T-helper 1 cell treated with Interleukin-12 subunit alpha and Interleukin-12 subunit beta and Interleukin-4 antibody, amounts not matched to agents 30 μg/mL and 1 μg/mL, for 36 hours (primary cell): Measurements from ENCODE around the gene LRFN3.
"Not testable (repeated sequence)": the region's sequence is repeated elsewhere in the genome, so short reads cannot be mapped to it uniquely, and the experiment has no call there.

ENCODE experiments used
- H3K27ac Mint-ChIP-seq: one replicate; pipeline ENCODE4 v1.8.0; 2021; ENCODE audit warnings: mild to moderate bottlenecking, mixed read lengths
- H3K27me3 Mint-ChIP-seq: one replicate; pipeline ENCODE4 v1.8.0; 2021; ENCODE audit warnings: low read depth, mixed read lengths
- H3K36me3 Mint-ChIP-seq: one replicate; pipeline ENCODE4 v1.8.0; 2021; ENCODE audit warnings: low read depth, mixed read lengths
- H3K4me1 Mint-ChIP-seq: one replicate; pipeline ENCODE4 v1.8.0; 2021; ENCODE audit warnings: low read depth, mixed read lengths
- H3K4me3 Mint-ChIP-seq: one replicate; pipeline ENCODE4 v1.8.0; 2021; ENCODE audit warnings: mild to moderate bottlenecking, moderate library complexity, mixed read lengths
- H3K9me3 Mint-ChIP-seq: one replicate; pipeline ENCODE4 v1.8.0; 2021; ENCODE audit warnings: mixed read lengths

The LRFN3 gene

GRCh38 chr19:35935911-35936737 is at the start of gene LRFN3:
Gene LRFN3 (plus strand): TSS chr19:35936374. CDS start chr19:35939426, 3,052 bp downstream.
- H3K27ac Mint-ChIP-seq: peak within 1 kb of the TSS; percentile 77
- H3K36me3 Mint-ChIP-seq: peaks cover 6% of the 10 kb centered on the region
- peak within 1 kb of the TSS; percentile 99 for H3K4me3 Mint-ChIP-seq

DNA sequence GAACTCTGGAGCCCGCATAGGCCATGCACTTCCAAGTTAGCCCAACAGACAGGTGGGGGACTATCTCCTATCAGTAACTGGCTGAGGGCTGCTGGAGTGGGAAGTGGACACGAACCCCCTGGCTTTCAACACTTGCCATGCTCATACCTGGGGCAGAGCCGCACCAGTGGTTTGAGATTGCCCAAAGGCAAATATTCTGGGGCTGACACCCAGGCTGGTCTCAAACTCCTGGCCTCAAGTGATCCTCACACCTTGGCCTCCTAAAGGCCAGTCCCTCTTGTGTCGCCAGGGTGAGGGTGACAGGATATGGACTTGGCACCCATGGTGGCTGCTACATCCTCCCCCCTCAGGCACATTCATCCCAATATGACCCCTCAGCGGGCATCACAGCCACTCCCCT is 49.0 kb upstream of the LRFN3 start:
- Mint-ChIP-seq H3K27ac (no peak overlapping the region), H3K4me1 (peaks cover 6% of the 10 kb centered on the region), H3K4me3 (no peak overlapping the region), H3K36me3 (peaks cover 36% of the 10 kb centered on the region), H3K9me3 (no peaks in the 10 kb centered on the region), H3K27me3 (no peaks in the 10 kb centered on the region)

More at GRCh38 chr19:35935911-35936737, at the start of gene LRFN3:
- Mint-ChIP-seq H3K4me1 (peaks cover 30% of the 10 kb centered on the region), H3K9me3 (no peaks in the 10 kb centered on the region), H3K27me3 (no peaks in the 10 kb centered on the region)

- Mint-ChIP-seq H3K27me3 (no peaks in the 10 kb centered on the region), H3K36me3 (peaks cover 45% of the 10 kb centered on the region), H3K9me3 (no peaks in the 10 kb centered on the region), H3K27ac (no peak overlapping the region), H3K4me3 (no peak overlapping the region), H3K4me1 (peaks cover 3% of the 10 kb centered on the region)
These were observed 47.8 kb upstream of the LRFN3 start for GRCh38 chr19:35888398-35888797.

DNA sequence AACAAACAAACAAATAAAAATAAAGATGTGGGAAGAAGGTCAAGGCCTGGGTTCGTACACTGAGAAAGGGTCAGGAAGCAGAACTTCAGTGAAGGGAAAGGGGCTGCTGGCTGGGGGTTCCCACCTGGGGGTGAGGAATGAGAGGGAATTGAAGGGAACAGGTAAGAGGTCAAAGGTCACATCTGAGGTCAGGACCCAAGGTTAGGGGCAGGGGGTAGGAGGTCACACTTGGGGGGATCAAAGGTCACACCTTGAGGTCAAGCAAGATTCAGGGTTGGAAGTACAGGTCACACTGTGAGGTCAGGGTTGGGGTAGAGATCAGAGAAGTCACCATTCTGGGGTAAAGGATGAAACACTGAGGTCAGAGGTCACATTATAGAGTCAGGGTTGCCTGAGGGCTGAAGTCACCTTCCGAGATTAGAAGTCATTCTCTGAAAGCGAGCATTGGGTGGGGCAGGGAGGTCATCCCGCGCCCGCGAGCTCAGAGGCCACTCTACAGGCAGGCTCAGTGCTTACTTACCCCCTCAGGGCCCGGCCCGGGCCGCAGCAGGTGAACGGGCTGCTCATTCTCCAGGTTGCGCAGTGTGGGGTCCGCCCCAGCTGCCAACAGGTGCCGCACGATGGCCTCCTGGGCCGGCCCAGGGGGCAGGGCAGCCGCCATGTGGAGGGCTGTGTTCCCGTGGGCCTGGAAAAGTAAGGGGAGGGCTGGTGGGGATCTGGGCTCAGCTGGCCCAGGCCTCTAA is 46.6 kb upstream of the LRFN3 start:
- peaks cover 47% of the 10 kb centered on the region for H3K36me3 Mint-ChIP-seq
- H3K4me1 Mint-ChIP-seq: peaks cover 3% of the 10 kb centered on the region
- H3K27me3 Mint-ChIP-seq: no peaks in the 10 kb centered on the region
- H3K9me3 Mint-ChIP-seq: no peaks in the 10 kb centered on the region
- H3K4me3 Mint-ChIP-seq: no peak overlapping the region
- no peak overlapping the region for H3K27ac Mint-ChIP-seq

DNA sequence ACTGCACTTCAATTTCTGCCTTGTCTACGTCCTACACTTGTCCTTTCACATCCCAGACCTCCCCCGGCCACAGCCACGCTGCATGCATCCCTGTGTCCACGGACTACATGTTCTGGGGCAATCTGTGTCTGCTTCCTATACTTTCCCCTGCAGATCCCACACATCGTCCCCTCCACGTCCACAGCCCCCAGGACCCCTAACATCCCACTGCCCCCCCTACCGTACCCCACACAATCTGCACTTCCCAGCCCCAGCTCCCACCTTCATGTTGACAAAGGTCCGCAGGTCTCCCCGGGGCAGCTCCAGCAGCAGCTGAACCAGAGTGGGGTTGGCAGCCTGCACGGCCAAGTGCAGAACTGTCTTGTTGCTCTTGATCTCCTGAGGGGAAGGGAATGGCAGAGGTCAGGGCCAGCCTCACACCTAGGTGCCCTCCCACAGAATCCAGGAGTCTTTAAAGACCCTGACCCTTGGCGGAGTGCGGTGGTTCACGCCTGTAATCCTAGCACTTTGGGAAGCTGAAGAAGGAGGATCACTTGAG is 46.0 kb upstream of the LRFN3 start:
- peaks cover 49% of the 10 kb centered on the region for H3K36me3 Mint-ChIP-seq
- peaks cover 3% of the 10 kb centered on the region for H3K4me1 Mint-ChIP-seq
- no peaks in the 10 kb centered on the region for H3K9me3 Mint-ChIP-seq
- H3K4me3 Mint-ChIP-seq: no peak overlapping the region
- no peaks in the 10 kb centered on the region for H3K27me3 Mint-ChIP-seq
- no peak overlapping the region for H3K27ac Mint-ChIP-seq

DNA sequence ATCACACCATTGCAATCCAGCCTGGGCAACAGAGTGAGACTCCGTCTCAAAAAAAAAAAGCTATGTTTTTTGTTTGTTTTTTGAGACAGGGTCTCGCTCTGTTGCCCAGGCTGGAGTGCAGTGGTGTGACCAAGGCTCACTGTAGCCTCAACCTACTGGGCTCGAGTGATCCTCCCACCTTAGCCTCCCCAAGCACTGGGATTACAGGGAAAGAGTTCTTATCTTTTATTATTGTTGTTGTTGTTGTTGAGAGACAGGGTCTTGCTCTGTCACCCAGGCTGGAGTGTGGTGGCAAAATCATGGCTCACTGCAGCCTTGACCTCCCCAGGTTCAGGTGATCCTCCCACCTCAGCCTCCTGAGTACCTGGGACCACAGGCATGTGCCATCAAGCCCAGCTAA is 44.4 kb upstream of the LRFN3 start:
- not testable (repeated sequence) for H3K27ac Mint-ChIP-seq, H3K4me3 Mint-ChIP-seq, H3K9me3 Mint-ChIP-seq, H3K27me3 Mint-ChIP-seq, H3K4me1 Mint-ChIP-seq
- H3K36me3 Mint-ChIP-seq: peaks cover 50% of the 10 kb centered on the region

DNA sequence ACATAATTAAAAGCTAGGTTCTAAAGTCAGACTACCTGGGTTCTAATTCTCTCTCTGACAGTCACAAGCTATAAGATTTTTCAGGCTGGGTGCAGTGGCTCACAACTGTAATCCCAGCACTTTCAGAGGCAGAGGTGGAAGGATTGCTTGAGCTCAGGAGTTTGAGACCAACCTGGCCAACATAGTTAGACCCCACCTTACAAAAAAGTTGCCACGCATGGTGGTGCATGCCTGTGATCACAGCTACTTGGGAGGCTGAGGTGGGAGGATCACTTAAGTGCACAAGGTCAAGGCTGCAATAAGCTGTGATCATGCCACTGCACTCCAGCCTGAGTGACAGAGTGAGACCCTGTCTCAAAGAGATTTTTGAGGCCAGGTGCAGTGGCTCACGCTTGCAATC is 41.8 kb upstream of the LRFN3 start:
- H3K4me1 Mint-ChIP-seq: peaks cover 10% of the 10 kb centered on the region
- peaks cover 43% of the 10 kb centered on the region for H3K36me3 Mint-ChIP-seq
- H3K27ac Mint-ChIP-seq: no peak overlapping the region
- no peak overlapping the region for H3K4me3 Mint-ChIP-seq
- H3K27me3 Mint-ChIP-seq: no peaks in the 10 kb centered on the region
- H3K9me3 Mint-ChIP-seq: no peaks in the 10 kb centered on the region

- peak overlapping the region; percentile 45 for H3K27ac Mint-ChIP-seq
These were observed 40.1 kb upstream of the LRFN3 start for GRCh38 chr19:35895911-35896642.

DNA sequence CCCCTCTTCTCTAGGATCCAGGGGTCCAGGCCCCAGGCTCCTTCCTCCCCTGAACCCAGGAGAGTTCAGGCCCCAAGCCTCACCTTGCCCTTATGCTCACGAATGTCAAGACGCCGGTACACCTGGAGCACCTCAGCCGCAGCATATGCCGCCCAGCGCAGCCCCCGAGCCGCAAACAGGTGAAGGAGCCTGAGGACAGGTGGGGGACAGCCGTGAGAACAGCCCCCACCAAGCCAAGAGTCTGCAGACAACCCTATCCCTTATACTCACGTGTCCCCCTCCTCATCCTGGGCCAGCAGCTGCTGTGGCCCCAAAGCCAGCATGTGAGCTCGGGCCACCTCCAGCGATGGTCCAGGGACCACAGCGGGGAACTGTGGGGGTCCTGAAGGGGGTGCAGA is 39.5 kb upstream of the LRFN3 start:
- H3K4me3 Mint-ChIP-seq: peak overlapping the region; percentile 31

More at GRCh38 chr19:35895911-35896642, 40.1 kb upstream of the LRFN3 start:
- Mint-ChIP-seq H3K9me3 (no peaks in the 10 kb centered on the region), H3K4me1 (peaks cover 13% of the 10 kb centered on the region), H3K27me3 (no peaks in the 10 kb centered on the region), H3K36me3 (peaks cover 31% of the 10 kb centered on the region), H3K4me3 (peak overlapping the region; percentile 62)

DNA sequence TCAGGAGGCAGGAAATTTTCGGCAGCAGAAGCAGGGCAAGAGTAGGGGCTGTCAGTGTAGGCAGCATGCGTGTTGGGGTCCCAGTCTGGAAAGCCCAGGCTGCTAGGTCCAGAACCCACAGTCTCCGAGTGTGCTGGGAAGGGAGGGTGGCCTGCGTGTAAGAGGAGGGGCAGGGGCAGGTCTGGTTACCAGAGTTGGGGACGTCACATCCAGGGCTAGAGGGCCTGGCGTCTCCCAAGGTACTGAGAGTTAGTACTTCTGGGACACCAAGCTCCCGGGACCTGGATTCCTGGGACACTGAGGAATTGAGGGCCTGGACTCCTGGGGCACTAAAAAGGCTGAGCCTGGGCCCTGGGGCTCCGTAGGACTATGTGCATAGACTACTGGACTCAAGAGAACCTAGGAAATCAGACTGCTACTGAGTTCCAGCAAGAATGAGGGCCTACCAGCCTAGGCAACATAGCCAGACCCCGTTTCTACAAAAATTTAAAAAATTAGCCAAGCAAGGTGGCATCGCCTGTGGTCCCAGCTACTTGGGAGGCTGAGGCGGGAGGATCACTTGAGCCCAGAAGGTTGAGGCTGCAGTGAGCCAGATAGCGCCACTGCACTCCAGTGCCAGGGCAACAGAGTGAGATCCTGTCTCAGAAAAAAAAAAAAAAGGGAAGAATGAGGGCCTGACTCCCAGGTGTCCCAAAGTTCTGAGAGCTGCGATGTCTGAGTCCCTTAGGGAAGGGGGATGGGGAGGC is 38.3 kb upstream of the LRFN3 start:
- Mint-ChIP-seq H3K36me3 (peaks cover 25% of the 10 kb centered on the region), H3K27ac (peak overlapping the region; percentile 52), H3K9me3 (no peaks in the 10 kb centered on the region), H3K4me1 (peaks cover 26% of the 10 kb centered on the region), H3K4me3 (peak overlapping the region; percentile 96), H3K27me3 (no peaks in the 10 kb centered on the region)

More for the DNA sequence above, 39.5 kb upstream of the LRFN3 start:
- Mint-ChIP-seq H3K4me1 (peaks cover 15% of the 10 kb centered on the region), H3K36me3 (peaks cover 30% of the 10 kb centered on the region), H3K27me3 (no peaks in the 10 kb centered on the region), H3K27ac (no peak overlapping the region), H3K9me3 (no peaks in the 10 kb centered on the region)

DNA sequence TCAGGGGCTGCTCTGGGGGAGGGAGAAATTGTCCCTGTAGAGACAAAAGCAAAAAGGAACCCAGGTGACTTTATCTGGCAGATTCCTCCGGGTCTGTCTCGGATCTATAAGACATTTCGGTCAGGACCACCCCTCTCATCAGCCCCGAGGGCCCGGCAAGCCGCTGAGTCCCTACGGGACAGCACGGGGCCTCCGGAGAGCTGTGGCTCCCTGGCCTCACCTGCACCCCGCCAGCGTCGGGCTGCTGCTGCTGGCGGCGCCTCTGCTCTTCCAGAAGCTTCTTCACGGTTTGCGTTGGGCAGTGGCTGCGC is 37.7 kb upstream of the LRFN3 start:
- Mint-ChIP-seq H3K36me3 (peaks cover 24% of the 10 kb centered on the region), H3K4me1 (peaks cover 31% of the 10 kb centered on the region), H3K27me3 (no peaks in the 10 kb centered on the region), H3K9me3 (no peaks in the 10 kb centered on the region), H3K27ac (peak overlapping the region; percentile 97), H3K4me3 (peak overlapping the region; percentile 96)

- Mint-ChIP-seq H3K4me3 (peak overlapping the region; percentile 96), H3K27ac (peak overlapping the region; percentile 97), H3K4me1 (peaks cover 42% of the 10 kb centered on the region), H3K36me3 (peaks cover 25% of the 10 kb centered on the region), H3K9me3 (no peaks in the 10 kb centered on the region), H3K27me3 (no peaks in the 10 kb centered on the region)
These were observed 36.5 kb upstream of the LRFN3 start for GRCh38 chr19:35899547-35900214.

GRCh38 chr19:35901055-35901644 is 35.0 kb upstream of the LRFN3 start:
- H3K27ac Mint-ChIP-seq: peak overlapping the region; percentile 97
- H3K9me3 Mint-ChIP-seq: no peaks in the 10 kb centered on the region
- peak overlapping the region; percentile 98 for H3K4me3 Mint-ChIP-seq
- H3K27me3 Mint-ChIP-seq: no peaks in the 10 kb centered on the region
- peaks cover 17% of the 10 kb centered on the region for H3K36me3 Mint-ChIP-seq
- H3K4me1 Mint-ChIP-seq: peaks cover 44% of the 10 kb centered on the region
